Inflammatory macrophage treated with lipopolysaccharide for 4 hours (primary cell): Measurements from ENCODE around the gene RRAS.
"Not testable (repeated sequence)": the region's sequence is repeated elsewhere in the genome, so short reads cannot be mapped to it uniquely, and the experiment has no call there.

ENCODE experiments used
- DNase-seq: peaks from one replicate; pipeline ENCODE4 v3.0.0-alpha.2; 2020

RRAS gene

GRCh38 chr19:49652551-49653465, 12.9 kb upstream of the RRAS start:
- DNase-seq: no peak

GRCh38 chr19:49651820-49652550, 12.0 kb upstream of the RRAS start:
- DNase-seq: no peak

- no peak for DNase-seq
Measured at GRCh38 chr19:49651029-49651819, 11.3 kb upstream of the RRAS start.

- DNase-seq: no peak
Measured at GRCh38 chr19:49646586-49646985, 6.6 kb upstream of the RRAS start.

GRCh38 chr19:49645995-49646394, 6.1 kb upstream of the RRAS start:
- no peak for DNase-seq

- no peak for DNase-seq
Measured at GRCh38 chr19:49645592-49645991, 5.6 kb upstream of the RRAS start.

GRCh38 chr19:49643466-49643865, 3.5 kb upstream of the RRAS start:
- no peak for DNase-seq

- DNase-seq: peak; percentile 8
Measured at GRCh38 chr19:49642492-49643035, 2.6 kb upstream of the RRAS start.

GRCh38 chr19:49641688-49642491, 1.9 kb upstream of the RRAS start, which contains the start of gene SCAF1:
Gene SCAF1, plus strand, starts transcription at chr19:49642209. Its CDS starts 2,818 bp downstream, at chr19:49645027.
- peak; percentile 100 for DNase-seq

GRCh38 chr19:49639401-49640112, 386 bp downstream of the RRAS start:
- DNase-seq: no peak

GRCh38 chr19:49637821-49638738, 1.9 kb downstream of the RRAS start:
- peak; percentile 71 for DNase-seq

- DNase-seq: no peak
Measured at GRCh38 chr19:49636233-49636932, 3.6 kb downstream of the RRAS start.

- peak; percentile 34 for DNase-seq
Measured at GRCh38 chr19:49635530-49636232, 4.3 kb downstream of the RRAS start.

GRCh38 chr19:49633273-49633672, 6.7 kb downstream of the RRAS start:
- DNase-seq: not testable (repeated sequence)

GRCh38 chr19:49632576-49632975, 7.4 kb downstream of the RRAS start:
- DNase-seq: no peak

GRCh38 chr19:49631610-49632192, 8.2 kb downstream of the RRAS start:
- no peak for DNase-seq

GRCh38 chr19:49631014-49631588, 8.8 kb downstream of the RRAS start:
- no peak for DNase-seq

GRCh38 chr19:49629659-49630058, 10.3 kb downstream of the RRAS start:
- no peak for DNase-seq
